Esophagus muscularis mucosa (tissue), 4 donors: ENCODE results near the gene SPP1. TPM values are rescaled to one million over a fixed set of nuclear protein-coding genes. Genes with fewer than 3 reads are reported as not detected.

Source experiments
- DNase-seq: peaks from one replicate; pipeline ENCODE4 v3.0.0-alpha.2; 2017; ENCODE audit errors: extremely low spot score
- H3K27ac ChIP-seq, 4 donors: fragments of 200-600 bp; sonication (generic); replicated peaks in 1 of 4; 1 replicate in 3 of 4; 2 replicates in 1 of 4; pipeline ENCODE4 v1.5.1; 2016 to 2019; ENCODE audit warnings: mild to moderate bottlenecking in 1 of 4
- H3K27me3 ChIP-seq, 4 donors: fragments of 200-600 bp; sonication (generic); one replicate each; pipeline versions ENCODE4 v1.5.1 to v1.6.0; 2016 to 2019
- H3K36me3 ChIP-seq, 4 donors: fragments of 200-600 bp; sonication (generic); one replicate each; pipeline ENCODE4 v1.5.1; 2016 to 2019
- H3K4me1 ChIP-seq, 4 donors: fragments of 200-600 bp; sonication (generic); one replicate each; pipeline ENCODE4 v1.5.1; 2016 to 2019
- H3K4me3 ChIP-seq, 4 donors: fragments of 200-600 bp; sonication (generic); 1 replicate in 2 of 4; 2 replicates in 2 of 4; pipeline ENCODE4 v1.5.1; 2016 to 2019; ENCODE audit warnings: mild to moderate bottlenecking in 4 of 4, moderate library complexity in 1 of 4
- H3K9me3 ChIP-seq, 4 donors: fragments of 200-600 bp; sonication (generic); 1 replicate in 3 of 4; 2 replicates in 1 of 4; pipeline ENCODE4 v1.5.1; 2016 to 2019
- CTCF ChIP-seq, 3 experiments: fragments of 200-600 bp in 2 of 3; fragments of 450-650 bp in 1 of 3; sonication (generic) in 2 of 3; IDR thresholded peaks; one replicate each; pipeline ENCODE4 v1.5.1; 2017 to 2019; ENCODE audit warnings: antibody characterized with exemption in 3 of 3, mild to moderate bottlenecking in 2 of 3, moderate library complexity in 1 of 3
- EP300 ChIP-seq: sonication (generic); formaldehyde crosslinking; IDR thresholded peaks from one replicate; pipeline ENCODE4 v1.6.1; 2017; ENCODE audit warnings: antibody characterized with exemption
- POLR2A ChIP-seq: fragments of 450-650 bp; IDR thresholded peaks from one replicate; pipeline ENCODE4 v1.6.1; 2017; ENCODE audit warnings: antibody characterized with exemption, moderate library complexity, mild to moderate bottlenecking, low read depth
- POLR2AphosphoS5 ChIP-seq, 2 donors: sonication (generic); formaldehyde crosslinking; IDR thresholded peaks; one replicate each; pipeline ENCODE4 v1.6.1; 2017; ENCODE audit warnings: antibody characterized with exemption in 2 of 2
- WGBS: methylation state at CpG from one replicate; pipeline ENCODE4 v1.1.5; 2018; 5-methylcytosine and 5-hydroxymethylcytosine counted together
- intact Hi-C: fragments of 100-400 bp; cut with DNase I; formaldehyde crosslinking; loops from one replicate; pipeline ENCODE4 v1.15.1; 2023
- total RNA-seq, 4 donors: library from RNA; depleted of rRNA; stranded (reverse); fragments of >200 nt; gene quantifications; one replicate each; pipeline versions ENCODE4 v1.1.0 to v1.2.1, GENCODE V29; 2016

The SPP1 gene
- total RNA-seq, 4 donors from 2014 or later: 2.5 to 45.4 (median 15.0) TPM

GRCh38 chr4:87973283-87974169 lies 2.0 kb upstream of the SPP1 start:
- H3K27ac ChIP-seq: peak overlapping the region in 1 of 4 donors; percentile 2
- 33% methylated on average over 14 of the region's 14 CpGs for WGBS
- H3K36me3 ChIP-seq: no peaks in the 10 kb centered on the region
- H3K9me3 ChIP-seq: no peaks in the 10 kb centered on the region
- H3K4me3 ChIP-seq: peak overlapping the region in 3 of 4 donors; percentile 19 to 33 (median 19)
- H3K27me3 ChIP-seq: no peaks in the 10 kb centered on the region
- TF ChIP-seq CTCF (IDR thresholded peaks at IDR 0.05) (peak; percentile 74 to 88 (median 85)), EP300 (no peak)
- no peak for DNase-seq
- intact Hi-C loops: loop anchor here (1.0 to 10.0 kb wide), 3 partner anchors 120 to 289 kb away; no protein-coding TSS in a partner anchor
- peaks cover 0 to 7% (median 3%) of the 10 kb centered on the region in 4 donors for H3K4me1 ChIP-seq

GRCh38 chr4:87974856-87975462 lies 555 bp upstream of the SPP1 start:
- Histone ChIP-seq H3K27ac (no peak overlapping the region), H3K4me1 (peaks cover 0 to 7% (median 3%) of the 10 kb centered on the region in 4 donors), H3K9me3 (no peaks in the 10 kb centered on the region), H3K4me3 (no peak overlapping the region), H3K36me3 (no peaks in the 10 kb centered on the region), H3K27me3 (no peaks in the 10 kb centered on the region)
- no peak for DNase-seq
- TF ChIP-seq POLR2A (no peak), POLR2AphosphoS5 (IDR thresholded peaks at IDR 0.05) (no peak), CTCF (IDR thresholded peaks at IDR 0.05) (no peak), EP300 (no peak)
- intact Hi-C loops: loop anchor here (5.0 to 10.0 kb wide), 2 partner anchors 237 to 290 kb away; no protein-coding TSS in a partner anchor
- WGBS: 83% methylated on average over 6 of the region's 6 CpGs

- H3K36me3 ChIP-seq: no peaks in the 10 kb centered on the region
- H3K4me1 ChIP-seq: peaks cover 0 to 7% (median 3%) of the 10 kb centered on the region in 4 donors
- H3K4me3 ChIP-seq: no peak overlapping the region
- intact Hi-C loops: loop anchor here (10.0 kb wide), 1 partner anchor 293 kb away; no protein-coding TSS in a partner anchor
- no peak for DNase-seq
- no peak overlapping the region for H3K27ac ChIP-seq
- TF ChIP-seq CTCF (IDR thresholded peaks at IDR 0.05): no peak
- no peak for TF ChIP-seq POLR2A
- TF ChIP-seq POLR2AphosphoS5 (IDR thresholded peaks at IDR 0.05): no peak
- no peak for TF ChIP-seq EP300
- H3K27me3 ChIP-seq: no peaks in the 10 kb centered on the region
- no peaks in the 10 kb centered on the region for H3K9me3 ChIP-seq
- 92% methylated on average over 5 of the region's 5 CpGs for WGBS
Measured at GRCh38 chr4:87977521-87978278, 2.2 kb downstream of the SPP1 start.

- TF ChIP-seq CTCF (IDR thresholded peaks at IDR 0.05) (no peak), EP300 (no peak), POLR2A (no peak), POLR2AphosphoS5 (IDR thresholded peaks at IDR 0.05) (no peak)
- DNase-seq: no peak
- Histone ChIP-seq H3K27ac (no peak overlapping the region), H3K4me3 (no peak overlapping the region), H3K9me3 (no peaks in the 10 kb centered on the region), H3K27me3 (no peaks in the 10 kb centered on the region), H3K36me3 (no peaks in the 10 kb centered on the region), H3K4me1 (peaks cover 0 to 2% (median 0%) of the 10 kb centered on the region in 4 donors)
- 100% methylated on average over 1 of the region's 1 CpG for WGBS
- intact Hi-C loops: loop anchor here (10.0 kb wide), 1 partner anchor 294 kb away; no protein-coding TSS in a partner anchor
Measured at GRCh38 chr4:87978681-87979080, 3.2 kb downstream of the SPP1 start.
